K562 (cell line): ENCODE measurements around the gene LIPE. TPM values are rescaled to one million over a fixed set of nuclear protein-coding genes. Genes with fewer than 3 reads are reported as not detected.
A peak's percentile ranks its signal among the peaks of the same experiment; 100 is the strongest.

Source experiments
- ATAC-seq: fragments of 200-7000 bp; cut with Tn5 transposase; 3 replicates; pipeline ENCODE4 v1.9.1; 2020; ENCODE audit warnings: moderate library complexity
- BruUV-seq: library from RNA; stranded (reverse); fragments of 400-500 nt; replicated peaks from 2 replicates; lab custom pipeline; 2021; lab: Mats Ljungman, UMichigan
- CTCF ChIA-PET: fragments of 300-600 bp; formaldehyde crosslinking; extraction: SDS; loops from one replicate; lab custom pipeline; 2021; ENCODE audit warnings: low intra/inter-chr PET ratio; lab: Yijun Ruan, JAX
- POLR2A ChIA-PET: fragments of 300-600, 350-650 bp; sonication (Branson Sonifier 250); formaldehyde crosslinking; extraction: SDS; loops from one replicate; lab custom pipeline; 2021; ENCODE audit warnings: antibody characterized with exemption, inconsistent platforms; lab: Yijun Ruan, JAX
- DNase-seq, 4 experiments: peaks; one replicate each; pipeline versions ENCODE4 v3.0.0 to v3.0.0-alpha.2; 2011 to 2018; ENCODE audit warnings: low spot score in 3 of 4, mixed read lengths in 3 of 4; ENCODE audit errors: extremely low read depth in 1 of 4
- FAIRE-seq: peaks from 2 replicates; lab custom pipeline; 2011; peaks lifted over from hg19 to GRCh38; lab: Jason Lieb, UNC
- H2AFZ ChIP-seq: 2 replicates; pipeline ENCODE4 v1.6.0; 2011; ENCODE audit warnings: low read depth, low read length, control low read depth, inconsistent platforms
- H3K27ac ChIP-seq: fragments of 200-600 bp; 3 replicates; pipeline ENCODE4 v1.8.0; 2011; ENCODE audit warnings: low read depth, mild to moderate bottlenecking, control low read depth, inconsistent platforms, low read length, moderate library complexity, mixed read lengths; ENCODE audit errors: extremely low read depth
- H3K27me3 ChIP-seq, 2 experiments: fragments of 300-600 bp in 1 of 2; 2 replicates in 1 of 2; 3 replicates in 1 of 2; pipeline versions ENCODE4 v1.6.0 to v1.8.0; 2011; ENCODE audit warnings: inconsistent platforms in 2 of 2, low read length in 2 of 2, mild to moderate bottlenecking in 1 of 2, mixed read lengths in 1 of 2, moderate library complexity in 1 of 2; ENCODE audit not compliant: control insufficient read depth in 2 of 2, insufficient read depth in 2 of 2
- H3K36me3 ChIP-seq: fragments of 300-600 bp; 3 replicates; pipeline ENCODE4 v1.8.0; 2011; ENCODE audit warnings: mild to moderate bottlenecking, low read length, inconsistent platforms; ENCODE audit not compliant: control insufficient read depth, insufficient read depth
- H3K4me1 ChIP-seq, 2 experiments: fragments of 200-600 bp in 1 of 2; replicated peaks in 1 of 2; 2 replicates in 1 of 2; 3 replicates in 1 of 2; pipeline versions ENCODE4 v1.5.1 to v1.8.0; 2011; ENCODE audit warnings: inconsistent platforms in 2 of 2, low read length in 2 of 2, mild to moderate bottlenecking in 1 of 2, mixed read lengths in 1 of 2, moderate library complexity in 1 of 2; ENCODE audit not compliant: control insufficient read depth in 2 of 2, insufficient read depth in 2 of 2
- H3K4me2 ChIP-seq: 2 replicates; pipeline ENCODE4 v1.6.1; 2011; ENCODE audit warnings: low read length, control low read depth, inconsistent platforms, mixed read lengths; ENCODE audit not compliant: insufficient read depth
- H3K4me3 ChIP-seq: fragments of 200-600 bp; sonication (generic), shearing (Covaris generic); 2 replicates; pipeline ENCODE4 v1.5.1; 2016; ENCODE audit warnings: control low read depth, inconsistent platforms
- H3K79me2 ChIP-seq: fragments of 200-600 bp; 3 replicates; pipeline ENCODE4 v1.8.0; 2011; ENCODE audit warnings: low read length, inconsistent platforms; ENCODE audit not compliant: control insufficient read depth, insufficient read depth
- H3K9ac ChIP-seq, 2 experiments: 2 replicates each; pipeline versions ENCODE4 v1.6.0 to v1.6.1; 2011; ENCODE audit warnings: low read depth in 2 of 2, low read length in 2 of 2, control low read depth in 1 of 2, inconsistent platforms in 1 of 2, mild to moderate bottlenecking in 1 of 2, mixed read lengths in 1 of 2; ENCODE audit not compliant: insufficient read depth in 1 of 2
- H3K9me1 ChIP-seq: one replicate; pipeline ENCODE4 v1.6.0; 2011; ENCODE audit warnings: inconsistent platforms, mild to moderate bottlenecking, low read length, moderate library complexity; ENCODE audit not compliant: control insufficient read depth, insufficient read depth
- H3K9me3 ChIP-seq: replicated peaks from 2 replicates; pipeline ENCODE4 v1.5.1; 2011; ENCODE audit warnings: low read depth, low read length, inconsistent platforms; ENCODE audit not compliant: control insufficient read depth, insufficient read depth
- H4K20me1 ChIP-seq: replicated peaks from 2 replicates; pipeline ENCODE4 v1.6.1; 2011; ENCODE audit warnings: low read length, inconsistent platforms, mixed read lengths; ENCODE audit not compliant: control insufficient read depth, insufficient read depth
- CCAR2 ChIP-seq: fragments of 200-400 bp; formaldehyde crosslinking; IDR thresholded peaks from 2 replicates; pipeline ENCODE4 v1.6.1; 2017; ENCODE audit warnings: mild to moderate bottlenecking, low read depth, low read length
- ESRRA ChIP-seq: fragments of 450-650 bp; IDR thresholded peaks from 2 replicates; pipeline ENCODE4 v1.6.1; 2014; ENCODE audit warnings: low read depth, mild to moderate bottlenecking, moderate library complexity, borderline replicate concordance
- MEF2A ChIP-seq: IDR thresholded peaks from 2 replicates; pipeline ENCODE4 v1.6.1; 2011; ENCODE audit warnings: low read depth, mild to moderate bottlenecking, low read length, moderate library complexity; ENCODE audit not compliant: control insufficient read depth
- PCBP2 ChIP-seq: fragments of 200-400 bp; formaldehyde crosslinking; IDR thresholded peaks from 2 replicates; pipeline ENCODE4 v1.6.1; 2018; ENCODE audit warnings: low read length, low read depth, mild to moderate bottlenecking, moderate library complexity; ENCODE audit not compliant: poor library complexity, severe bottlenecking
- SMARCA5 ChIP-seq: fragments of 450-650 bp; IDR thresholded peaks from 2 replicates; pipeline ENCODE4 v1.6.1; 2016
- TOE1 ChIP-seq, 2 experiments: fragments of 450-650 bp in 1 of 2; sonication (generic) in 1 of 2; formaldehyde crosslinking in 1 of 2; IDR thresholded peaks; 2 replicates each; pipeline versions ENCODE4 v1.7.1 to v1.8.0; 2016 to 2022; ENCODE audit warnings: borderline replicate concordance in 2 of 2, mild to moderate bottlenecking in 2 of 2, antibody characterized with exemption in 1 of 2, inconsistent platforms in 1 of 2, low read depth in 1 of 2, missing genetic modification reagents in 1 of 2, moderate library complexity in 1 of 2
- WGBS: fragments of 100-300 bp; shearing (Covaris generic); methylation state at CpG from one replicate; pipeline ENCODE4 v1.1.6; 2016; ENCODE audit warnings: low coverage, mixed read lengths; ENCODE audit not compliant: insufficient coverage; ENCODE audit errors: missing lambda C conversion rate; 5-methylcytosine and 5-hydroxymethylcytosine counted together
- in situ Hi-C: fragments of 300-500 bp; cut with MboI; formaldehyde crosslinking; loops from 4 replicates; pipeline ENCODE4 v1.15.0; 2018; ENCODE audit warnings: inconsistent platforms, mixed read lengths
- intact Hi-C: fragments of 100-400 bp; cut with micrococcal nuclease; formaldehyde crosslinking; loops from 2 replicates; pipeline ENCODE4 v1.14.2; 2022
- polyA plus RNA-seq, 8 experiments: library from polyadenylated mRNA; depleted of rRNA in 4 of 8; stranded (reverse) in 5 of 8; unstranded in 3 of 8; fragments of >200 nt; fragmentation: Nextera tagmentation in 2 of 8; fragmentation: Illumina TruSeq in 1 of 8; extraction: Ambion mirVana in 2 of 8; extraction: Trizol in 1 of 8; gene quantifications; 2 replicates each; pipeline versions ENCODE4 v1.2.1 to v1.2.3, GENCODE V29; 2011 to 2014; ENCODE audit warnings: inconsistent platforms in 1 of 8, missing spikeins in 1 of 8
- total RNA-seq, 7 experiments: library from RNA; depleted of rRNA in 6 of 7; stranded (reverse); fragments of >200 nt in 6 of 7; fragmentation: Illumina TruSeq in 2 of 7; extraction: Trizol in 2 of 7; gene quantifications; 2 replicates each; pipeline versions ENCODE4 v1.2.1 to v1.2.3, GENCODE V29; 2011 to 2021; ENCODE audit warnings: low replicate concordance in 1 of 7
- TF ChIP-seq, protein P1 (sequence below): IDR thresholded peaks from 2 replicates; pipeline ENCODE4 v1.6.1; 2012; ENCODE audit warnings: low read depth, low read length, improper control_type of control experiment, borderline replicate concordance
- TF ChIP-seq, protein P2 (sequence below): sonication (generic); formaldehyde crosslinking; IDR thresholded peaks from 2 replicates; pipeline ENCODE4 v1.8.1; 2023; ENCODE audit warnings: mild to moderate bottlenecking, missing genetic modification reagents
- TF ChIP-seq, protein P3 (sequence below): fragments of 450-650 bp; formaldehyde crosslinking; conservative IDR thresholded peaks from 2 replicates; pipeline ENCODE4 v1.4.0; 2022; ENCODE audit warnings: mild to moderate bottlenecking, missing genetic modification characterization
- TF ChIP-seq, protein P4 (sequence below): fragments of 250-450 bp; sonication (Bioruptor Pico); IDR thresholded peaks from 2 replicates; pipeline ENCODE4 v1.6.1; 2021; ENCODE audit warnings: mild to moderate bottlenecking

LIPE gene
- total and polyA plus RNA-seq, 9 of the 15 experiments (the other 6 are each of a cell fraction or from before 2014, with no cell fraction given) = 0.22 TPM; not detected in 8

DNA sequence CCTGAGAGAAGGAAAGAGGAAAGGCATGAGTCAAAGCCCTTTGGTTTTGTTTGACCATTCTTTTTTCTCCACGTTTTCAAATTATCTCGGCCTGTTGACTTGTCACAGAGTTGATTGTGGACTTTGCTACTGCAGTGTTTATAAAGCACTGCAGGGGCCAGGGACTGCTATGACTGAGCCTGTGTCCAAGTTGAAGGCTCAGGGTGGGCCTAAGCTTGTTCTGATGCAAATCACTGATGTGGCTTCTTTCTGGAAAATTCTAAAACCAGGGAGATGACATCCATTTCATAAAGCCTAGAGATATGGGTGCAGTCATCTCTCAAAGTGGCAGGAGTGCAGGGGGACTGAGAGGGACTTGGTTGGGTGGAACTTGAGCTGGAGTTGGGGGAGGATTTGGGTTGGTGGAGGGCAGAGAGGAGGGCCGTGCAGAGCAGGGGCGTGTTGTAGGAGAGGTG, 16.8 kb upstream of the LIPE start (continued):
- TF ChIP-seq TOE1 (IDR thresholded peaks at IDR 0.05; ENCODE audit: borderline replicate concordance) (no peak), TOE1 (CRISPR knock-in tag; IDR thresholded peaks at IDR 0.05; ENCODE audit: borderline replicate concordance, low read depth) (no peak), CCAR2 (no peak)
- TF ChIP-seq, protein P1, sequence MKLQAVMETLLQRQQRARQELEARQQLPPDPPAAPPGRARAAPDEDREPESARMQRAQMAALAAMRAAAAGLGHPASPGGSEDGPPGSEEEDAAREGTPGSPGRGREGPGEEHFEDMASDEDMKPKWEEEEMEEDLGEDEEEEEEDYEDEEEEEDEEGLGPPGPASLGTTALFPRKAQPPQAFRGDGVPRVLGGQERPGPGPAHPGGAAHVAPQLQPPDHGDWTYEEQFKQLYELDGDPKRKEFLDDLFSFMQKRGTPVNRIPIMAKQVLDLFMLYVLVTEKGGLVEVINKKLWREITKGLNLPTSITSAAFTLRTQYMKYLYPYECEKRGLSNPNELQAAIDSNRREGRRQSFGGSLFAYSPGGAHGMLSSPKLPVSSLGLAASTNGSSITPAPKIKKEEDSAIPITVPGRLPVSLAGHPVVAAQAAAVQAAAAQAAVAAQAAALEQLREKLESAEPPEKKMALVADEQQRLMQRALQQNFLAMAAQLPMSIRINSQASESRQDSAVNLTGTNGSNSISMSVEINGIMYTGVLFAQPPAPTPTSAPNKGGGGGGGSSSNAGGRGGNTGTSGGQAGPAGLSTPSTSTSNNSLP = no peak
- TF ChIP-seq, protein P2, sequence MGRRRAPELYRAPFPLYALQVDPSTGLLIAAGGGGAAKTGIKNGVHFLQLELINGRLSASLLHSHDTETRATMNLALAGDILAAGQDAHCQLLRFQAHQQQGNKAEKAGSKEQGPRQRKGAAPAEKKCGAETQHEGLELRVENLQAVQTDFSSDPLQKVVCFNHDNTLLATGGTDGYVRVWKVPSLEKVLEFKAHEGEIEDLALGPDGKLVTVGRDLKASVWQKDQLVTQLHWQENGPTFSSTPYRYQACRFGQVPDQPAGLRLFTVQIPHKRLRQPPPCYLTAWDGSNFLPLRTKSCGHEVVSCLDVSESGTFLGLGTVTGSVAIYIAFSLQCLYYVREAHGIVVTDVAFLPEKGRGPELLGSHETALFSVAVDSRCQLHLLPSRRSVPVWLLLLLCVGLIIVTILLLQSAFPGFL (CRISPR knock-in tag) = no peak

DNA sequence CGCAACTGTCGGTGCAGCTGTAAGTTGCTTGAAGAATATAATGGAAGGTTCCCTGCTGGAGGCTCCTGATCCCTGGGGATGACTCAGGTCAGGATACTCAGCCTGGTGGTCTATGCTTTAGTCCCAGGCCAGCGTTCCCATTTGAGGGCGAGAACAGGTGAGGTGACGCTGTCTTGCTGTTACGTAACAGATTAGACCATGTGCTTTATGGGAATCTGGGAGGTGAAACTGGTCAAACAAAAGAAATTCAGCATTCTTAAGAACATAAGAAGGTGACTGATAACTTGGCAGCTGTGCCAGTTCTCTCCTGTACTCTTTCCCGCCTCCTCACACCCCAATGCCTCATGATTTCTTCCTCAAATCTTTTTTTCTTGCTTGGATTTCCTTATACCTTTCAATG, 15.6 kb upstream of the LIPE start, which contains the start of gene CXCL17:
CXCL17 (minus strand) TSS at position 114 of the 400 bp plus-strand sequence. CDS start 114 bp downstream, outside the sequence.
- H2AFZ ChIP-seq = peak within 1 kb of the TSS; percentile 8; the same call in 1 of the 2 replicates
- FAIRE-seq (no peak), ATAC-seq (no peak), DNase-seq (no peak)
- intact Hi-C loops (no loop called here), in situ Hi-C loops (no loop called here)
- H3K79me2 ChIP-seq = no peaks in the 10 kb centered on the region
- H3K36me3 ChIP-seq = no peaks in the 10 kb centered on the region
- H3K27me3 ChIP-seq = no peaks in the 10 kb centered on the region; a peak in 1 of 5 replicates
- WGBS = 53% methylated on average over 7 of the region's 7 CpGs
- H3K4me2 ChIP-seq = no peak within 1 kb of the TSS
- H3K9me1 ChIP-seq = no peaks in the 10 kb centered on the region
- H3K27ac ChIP-seq = no peak within 1 kb of the TSS
- H3K9me3 ChIP-seq = no peaks in the 10 kb centered on the region
- ChIA-PET CTCF (no interaction called here), POLR2A (no interaction called here)
- no TSS peak for BruUV-seq
- H3K9ac ChIP-seq = no peak within 1 kb of the TSS
- no peak within 1 kb of the TSS for H3K4me3 ChIP-seq
- H4K20me1 ChIP-seq = no peaks in the 10 kb centered on the region
- no peaks in the 10 kb centered on the region; a peak in 1 of 5 replicates for H3K4me1 ChIP-seq
- TF ChIP-seq ESRRA (no peak), PCBP2 (no peak), MEF2A (no peak), SMARCA5 (no peak)
- TF ChIP-seq, protein P3, sequence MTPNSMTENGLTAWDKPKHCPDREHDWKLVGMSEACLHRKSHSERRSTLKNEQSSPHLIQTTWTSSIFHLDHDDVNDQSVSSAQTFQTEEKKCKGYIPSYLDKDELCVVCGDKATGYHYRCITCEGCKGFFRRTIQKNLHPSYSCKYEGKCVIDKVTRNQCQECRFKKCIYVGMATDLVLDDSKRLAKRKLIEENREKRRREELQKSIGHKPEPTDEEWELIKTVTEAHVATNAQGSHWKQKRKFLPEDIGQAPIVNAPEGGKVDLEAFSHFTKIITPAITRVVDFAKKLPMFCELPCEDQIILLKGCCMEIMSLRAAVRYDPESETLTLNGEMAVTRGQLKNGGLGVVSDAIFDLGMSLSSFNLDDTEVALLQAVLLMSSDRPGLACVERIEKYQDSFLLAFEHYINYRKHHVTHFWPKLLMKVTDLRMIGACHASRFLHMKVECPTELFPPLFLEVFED (CRISPR knock-in tag) = no peak
- TF ChIP-seq, protein P4, sequence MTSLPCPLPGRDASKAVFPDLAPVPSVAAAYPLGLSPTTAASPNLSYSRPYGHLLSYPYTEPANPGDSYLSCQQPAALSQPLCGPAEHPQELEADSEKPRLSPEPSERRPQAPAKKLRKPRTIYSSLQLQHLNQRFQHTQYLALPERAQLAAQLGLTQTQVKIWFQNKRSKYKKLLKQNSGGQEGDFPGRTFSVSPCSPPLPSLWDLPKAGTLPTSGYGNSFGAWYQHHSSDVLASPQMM (CRISPR knock-in tag) = no peak
